Fibroblast of lung (primary cell): ENCODE data around the gene ZNF611.

Source experiments
- CTCF ChIP-seq, 2 donors: IDR thresholded peaks in 1 of 2; conservative IDR thresholded peaks in 1 of 2; 1 replicate in 1 of 2; 2 replicates in 1 of 2; pipeline ENCODE4 v1.5.1; 2011 to 2012; ENCODE audit warnings: low read length in 2 of 2, control low read depth in 1 of 2, inconsistent platforms in 1 of 2, low read depth in 1 of 2, mild to moderate bottlenecking in 1 of 2
- EZH2 ChIP-seq: IDR thresholded peaks from 2 replicates; pipeline ENCODE4 v1.5.1; 2012; ENCODE audit warnings: low read length, control low read depth, mild to moderate bottlenecking; ENCODE audit errors: missing control alignments

- TF ChIP-seq CTCF (conservative IDR thresholded peaks at IDR 0.05 in 1 of 2, IDR thresholded peaks at IDR 0.05 in 1 of 2; ENCODE audit: low read depth in 1 of 2, low read length in 2 of 2), result no peak
- no peak for TF ChIP-seq EZH2
Measured at GRCh38 chr19:52659013-52659412, 75.8 kb downstream of the ZNF611 start.
